H9 (cell line): ENCODE results near the gene DDX6. TPM values are rescaled to one million over a fixed set of nuclear protein-coding genes. Genes with fewer than 3 reads are reported as not detected.

ENCODE experiments used
- DNase-seq: peaks from one replicate; pipeline ENCODE4 v3.0.0-alpha.2; 2017
- H2AFZ ChIP-seq: one replicate; pipeline ENCODE4 v1.6.1; 2013; ENCODE audit warnings: mild to moderate bottlenecking, low read length, control low read depth, moderate library complexity
- H2AK5ac ChIP-seq: 2 replicates; pipeline ENCODE4 v1.6.1; 2013; ENCODE audit warnings: low read length, control low read depth, mixed read lengths; ENCODE audit not compliant: insufficient read length
- H2BK120ac ChIP-seq: one replicate; pipeline ENCODE4 v1.6.1; 2013; ENCODE audit warnings: low read depth, mild to moderate bottlenecking, low read length, control low read depth, inconsistent platforms; ENCODE audit not compliant: poor library complexity, severe bottlenecking
- H2BK12ac ChIP-seq: 2 replicates; pipeline ENCODE4 v1.6.1; 2013; ENCODE audit warnings: low read length, control low read depth, mixed read lengths, low read depth; ENCODE audit not compliant: insufficient read length
- H2BK15ac ChIP-seq: 2 replicates; pipeline ENCODE4 v1.6.1; 2013; ENCODE audit warnings: low read depth, low read length, control low read depth
- H2BK20ac ChIP-seq: one replicate; pipeline ENCODE4 v1.6.1; 2013; ENCODE audit warnings: low read depth, mild to moderate bottlenecking, low read length, control low read depth, inconsistent platforms; ENCODE audit not compliant: poor library complexity, severe bottlenecking
- H2BK5ac ChIP-seq: 2 replicates; pipeline ENCODE4 v1.6.1; 2013; ENCODE audit warnings: low read length, control low read depth, mixed read lengths; ENCODE audit not compliant: insufficient read length
- H3K14ac ChIP-seq: 2 replicates; pipeline ENCODE4 v1.6.1; 2013; ENCODE audit warnings: low read length, control low read depth; ENCODE audit not compliant: insufficient read depth
- H3K18ac ChIP-seq: 2 replicates; pipeline ENCODE4 v1.6.1; 2013; ENCODE audit warnings: low read depth, mild to moderate bottlenecking, mixed read lengths, low read length, control low read depth; ENCODE audit not compliant: insufficient read length
- H3K23ac ChIP-seq: 2 replicates; pipeline ENCODE4 v1.6.1; 2013; ENCODE audit warnings: low read length, control low read depth, mixed read lengths, low read depth; ENCODE audit not compliant: insufficient read length
- H3K23me2 ChIP-seq: 2 replicates; pipeline ENCODE4 v1.6.1; 2013; ENCODE audit warnings: low read depth, mild to moderate bottlenecking, mixed read lengths, low read length, control low read depth; ENCODE audit not compliant: insufficient read length, poor library complexity, severe bottlenecking
- H3K27ac ChIP-seq: 2 replicates; pipeline ENCODE4 v1.5.1; 2013; ENCODE audit warnings: low read length, control low read depth, mixed read lengths, low read depth; ENCODE audit not compliant: insufficient read length
- H3K27me3 ChIP-seq: 2 replicates; pipeline ENCODE4 v1.6.1; 2013; ENCODE audit warnings: low read length, control low read depth, inconsistent platforms; ENCODE audit not compliant: insufficient read depth
- H3K4ac ChIP-seq: 2 replicates; pipeline ENCODE4 v1.6.1; 2013; ENCODE audit warnings: low read depth, mild to moderate bottlenecking, control low read depth, inconsistent platforms, low read length, moderate library complexity
- H3K4me1 ChIP-seq: 2 replicates; pipeline ENCODE4 v1.6.1; 2013; ENCODE audit warnings: low read length, control low read depth, inconsistent platforms; ENCODE audit not compliant: insufficient read depth
- H3K4me2 ChIP-seq: 2 replicates; pipeline ENCODE4 v1.6.1; 2013; ENCODE audit warnings: low read length, control low read depth, mixed read lengths; ENCODE audit not compliant: insufficient read length, insufficient read depth
- H3K56ac ChIP-seq: 2 replicates; pipeline ENCODE4 v1.6.1; 2013; ENCODE audit warnings: low read depth, mild to moderate bottlenecking, mixed read lengths, low read length, control low read depth; ENCODE audit not compliant: insufficient read length
- H3K79me1 ChIP-seq: 2 replicates; pipeline ENCODE4 v1.6.1; 2013; ENCODE audit warnings: low read depth, mild to moderate bottlenecking, moderate library complexity, low read length, control low read depth, inconsistent platforms; ENCODE audit not compliant: insufficient read depth, poor library complexity, severe bottlenecking
- H3K79me2 ChIP-seq: 2 replicates; pipeline ENCODE4 v1.6.1; 2013; ENCODE audit warnings: low read length, control low read depth, inconsistent platforms; ENCODE audit not compliant: insufficient read depth
- H3K9ac ChIP-seq: 2 replicates; pipeline ENCODE4 v1.6.1; 2013; ENCODE audit warnings: low read length, control low read depth, mixed read lengths; ENCODE audit not compliant: insufficient read length; ENCODE audit errors: extremely low read depth
- H3K9me3 ChIP-seq: one replicate; pipeline ENCODE4 v1.6.1; 2013; ENCODE audit warnings: low read depth, low read length, inconsistent platforms; ENCODE audit not compliant: control insufficient read depth
- H3T11ph ChIP-seq: one replicate; pipeline ENCODE4 v1.6.1; 2013; ENCODE audit warnings: mild to moderate bottlenecking, low read length, control low read depth, inconsistent platforms
- H4K20me1 ChIP-seq: one replicate; pipeline ENCODE4 v1.6.1; 2013; ENCODE audit not compliant: control insufficient read depth, insufficient read length, insufficient read depth
- H4K5ac ChIP-seq: 2 replicates; pipeline ENCODE4 v1.6.1; 2013; ENCODE audit warnings: low read depth, mild to moderate bottlenecking, mixed read lengths, low read length, control low read depth; ENCODE audit not compliant: insufficient read length
- H4K8ac ChIP-seq: replicated peaks from 2 replicates; pipeline ENCODE4 v1.6.1; 2013; ENCODE audit warnings: low read length, control low read depth, mixed read lengths, low read depth; ENCODE audit not compliant: insufficient read length
- H4K91ac ChIP-seq: 2 replicates; pipeline ENCODE4 v1.6.1; 2013; ENCODE audit warnings: low read depth, mild to moderate bottlenecking, moderate library complexity, mixed read lengths, low read length, control low read depth; ENCODE audit not compliant: insufficient read length
- H3K27ac Mint-ChIP-seq, 3 experiments: 2 replicates in 2 of 3; 3 replicates in 1 of 3; pipeline ENCODE4 v1.8.0; 2020 to 2021; ENCODE audit warnings: mixed read lengths in 3 of 3, mild to moderate bottlenecking in 1 of 3, moderate library complexity in 1 of 3
- H3K27me3 Mint-ChIP-seq: 2 replicates; pipeline ENCODE4 v1.8.0; 2021; ENCODE audit warnings: low read depth, mild to moderate bottlenecking, moderate library complexity, mixed read lengths
- H3K36me3 Mint-ChIP-seq, 3 experiments: 2 replicates in 2 of 3; 3 replicates in 1 of 3; pipeline ENCODE4 v1.8.0; 2020 to 2021; ENCODE audit warnings: low read depth in 3 of 3, mixed read lengths in 3 of 3; ENCODE audit not compliant: insufficient read depth in 1 of 3
- H3K4me1 Mint-ChIP-seq, 2 experiments: 2 replicates each; pipeline ENCODE4 v1.8.0; 2020; ENCODE audit warnings: mixed read lengths in 2 of 2
- H3K4me3 Mint-ChIP-seq, 2 experiments: 2 replicates in 1 of 2; 3 replicates in 1 of 2; pipeline ENCODE4 v1.8.0; 2020 to 2021; ENCODE audit warnings: mild to moderate bottlenecking in 2 of 2, mixed read lengths in 2 of 2, moderate library complexity in 1 of 2
- H3K9me3 Mint-ChIP-seq, 2 experiments: 2 replicates in 1 of 2; 3 replicates in 1 of 2; pipeline ENCODE4 v1.8.0; 2020; ENCODE audit warnings: mild to moderate bottlenecking in 2 of 2, mixed read lengths in 2 of 2, moderate library complexity in 1 of 2
- WGBS: extraction: QIAGEN DNeasy Blood & Tissue Kit; methylation state at CpG from one replicate; pipeline ENCODE4 v1.1.7; 2013; ENCODE audit warnings: missing lambda C conversion rate, low lambda C conversion rate, mixed read lengths; ENCODE audit not compliant: insufficient read length; ENCODE audit errors: extremely low coverage; 5-methylcytosine and 5-hydroxymethylcytosine counted together
- total RNA-seq: library from RNA; stranded (reverse); gene quantifications from 2 replicates; pipeline ENCODE4 v1.2.1, GENCODE V29; 2021
- TF ChIP-seq, protein P1 (sequence below): fragments of 200-600 bp; sonication (generic); conservative IDR thresholded peaks from 3 replicates; pipeline ENCODE4 v1.8.0; 2021; ENCODE audit warnings: antibody characterized with exemption, mild to moderate bottlenecking

Gene DDX6
- total RNA-seq, 1 experiment from 2014 or later = 221 TPM

DNA sequence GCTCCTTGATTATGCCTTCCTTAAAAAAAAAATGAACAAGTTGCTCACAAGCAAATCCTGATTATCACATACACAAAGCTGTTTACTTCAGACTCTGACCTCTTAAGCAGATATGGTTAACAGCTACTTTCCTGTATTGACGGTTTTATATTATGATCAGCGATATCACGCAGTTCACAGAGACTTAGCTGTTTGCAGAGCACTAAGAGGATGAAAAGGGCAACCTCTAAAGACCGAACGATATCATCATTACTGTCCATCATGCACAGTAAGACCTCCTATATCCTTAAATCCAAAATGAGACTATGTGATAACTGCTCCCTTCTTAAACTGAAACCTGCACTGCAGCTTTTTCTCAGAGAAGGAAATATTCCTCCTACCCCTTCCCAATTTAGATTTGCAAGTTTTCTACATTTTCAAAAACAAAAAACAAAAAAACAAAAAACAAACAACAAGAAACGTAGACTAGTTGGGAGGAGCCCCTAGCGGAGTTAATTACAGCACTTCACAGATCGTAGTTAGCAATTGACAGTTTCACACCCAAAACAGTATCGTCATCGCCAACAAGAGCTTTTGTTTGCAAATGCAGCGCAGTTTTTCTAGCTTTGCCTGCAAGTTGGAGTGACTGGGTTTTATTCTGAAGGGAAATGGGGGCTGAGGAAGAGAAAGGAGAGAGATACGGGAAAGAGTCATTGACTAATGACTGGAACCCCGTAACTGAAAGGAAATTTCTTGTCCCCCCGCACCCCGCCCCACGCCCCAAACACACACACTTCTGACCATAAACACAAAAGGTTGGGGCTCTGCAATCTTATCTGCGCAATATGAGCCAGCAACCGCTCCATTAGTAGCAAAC, 1.2 kb downstream of the DDX6 start:
- Histone ChIP-seq H2BK20ac (no peak overlapping the region), H4K91ac (no peak overlapping the region), H3K23ac (no peak overlapping the region), H3K56ac (peak overlapping the region; percentile 98), H3K79me2 (peaks cover 48% of the 10 kb centered on the region), H2BK12ac (no peak overlapping the region), H4K8ac (no peak overlapping the region), H3K23me2 (peaks cover 7% of the 10 kb centered on the region), H3K14ac (no peak overlapping the region), H2AFZ (no peak overlapping the region), H4K5ac (no peak overlapping the region), H3K4me1 (0 out of 2 replicates have a peak, but pooled peaks cover 5% of the 10 kb centered on the region), H3K4ac (0 out of 2 replicates have a peak overlapping the region, but pooled peaks have one; percentile 97), H2BK15ac (no peak overlapping the region), H3K18ac (peak overlapping the region; percentile 100), H3K9ac (peak overlapping the region; percentile 100), H2BK5ac (no peak overlapping the region), H4K20me1 (no peaks in the 10 kb centered on the region), H3K79me1 (peaks cover 3% of the 10 kb centered on the region), H3K4me2 (peak overlapping the region; percentile 95), H2AK5ac (no peak overlapping the region), H3K27ac (no peak overlapping the region), H2BK120ac (no peak overlapping the region), H3K9me3 (no peaks in the 10 kb centered on the region), H3T11ph (no peak overlapping the region), H3K27me3 (no peaks in the 10 kb centered on the region)
- TF ChIP-seq, protein P1, sequence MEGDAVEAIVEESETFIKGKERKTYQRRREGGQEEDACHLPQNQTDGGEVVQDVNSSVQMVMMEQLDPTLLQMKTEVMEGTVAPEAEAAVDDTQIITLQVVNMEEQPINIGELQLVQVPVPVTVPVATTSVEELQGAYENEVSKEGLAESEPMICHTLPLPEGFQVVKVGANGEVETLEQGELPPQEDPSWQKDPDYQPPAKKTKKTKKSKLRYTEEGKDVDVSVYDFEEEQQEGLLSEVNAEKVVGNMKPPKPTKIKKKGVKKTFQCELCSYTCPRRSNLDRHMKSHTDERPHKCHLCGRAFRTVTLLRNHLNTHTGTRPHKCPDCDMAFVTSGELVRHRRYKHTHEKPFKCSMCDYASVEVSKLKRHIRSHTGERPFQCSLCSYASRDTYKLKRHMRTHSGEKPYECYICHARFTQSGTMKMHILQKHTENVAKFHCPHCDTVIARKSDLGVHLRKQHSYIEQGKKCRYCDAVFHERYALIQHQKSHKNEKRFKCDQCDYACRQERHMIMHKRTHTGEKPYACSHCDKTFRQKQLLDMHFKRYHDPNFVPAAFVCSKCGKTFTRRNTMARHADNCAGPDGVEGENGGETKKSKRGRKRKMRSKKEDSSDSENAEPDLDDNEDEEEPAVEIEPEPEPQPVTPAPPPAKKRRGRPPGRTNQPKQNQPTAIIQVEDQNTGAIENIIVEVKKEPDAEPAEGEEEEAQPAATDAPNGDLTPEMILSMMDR = no peak
- peaks cover 10 to 34% (median 25%) of the 10 kb centered on the region in 3 experiments for H3K36me3 Mint-ChIP-seq
- no peaks in the 10 kb centered on the region for H3K27me3 Mint-ChIP-seq
- WGBS = no CpG with 5 or more reads among the region's 18 CpGs
- H3K4me3 Mint-ChIP-seq = peak overlapping the region; percentile 100
- H3K4me1 Mint-ChIP-seq = peaks cover 27 to 28% of the 10 kb centered on the region in 2 experiments
- peak overlapping the region; percentile 96 to 100 (median 99) for H3K27ac Mint-ChIP-seq
- no peaks in the 10 kb centered on the region for H3K9me3 Mint-ChIP-seq
- no peak for DNase-seq
